Fibroblast of skin of right quadriceps (primary cell): ENCODE measurements around the gene IGFL1.
"Not testable (repeated sequence)": the region's sequence is repeated elsewhere in the genome, so short reads cannot be mapped to it uniquely, and the experiment has no call there.

Source experiments
- DNase-seq: peaks from one replicate; pipeline ENCODE4 v3.0.0-alpha.2; 2013

Gene IGFL1

GRCh38 chr19:46202872-46203860 is 26.4 kb upstream of the IGFL1 start:
- no peak for DNase-seq

GRCh38 chr19:46204008-46204407 is 25.5 kb upstream of the IGFL1 start:
- no peak for DNase-seq

- no peak for DNase-seq
These were observed 24.2 kb upstream of the IGFL1 start for GRCh38 chr19:46205183-46205984.

- no peak for DNase-seq
These were observed 23.4 kb upstream of the IGFL1 start for GRCh38 chr19:46206176-46206575.

GRCh38 chr19:46206682-46207081 is 22.9 kb upstream of the IGFL1 start:
- DNase-seq = no peak

GRCh38 chr19:46207858-46208257 is 21.7 kb upstream of the IGFL1 start:
- DNase-seq = not testable (repeated sequence)

- no peak for DNase-seq
These were observed 20.5 kb upstream of the IGFL1 start for GRCh38 chr19:46209051-46209450.

- no peak for DNase-seq
These were observed 20.1 kb upstream of the IGFL1 start for GRCh38 chr19:46209472-46209871.

- DNase-seq = no peak
These were observed 18.9 kb upstream of the IGFL1 start for GRCh38 chr19:46210669-46211068.

GRCh38 chr19:46211201-46211881 is 18.2 kb upstream of the IGFL1 start:
- no peak for DNase-seq

GRCh38 chr19:46212592-46212991 is 16.9 kb upstream of the IGFL1 start:
- DNase-seq = not testable (repeated sequence)

GRCh38 chr19:46213156-46213555 is 16.4 kb upstream of the IGFL1 start:
- no peak for DNase-seq

GRCh38 chr19:46213806-46214205 is 15.7 kb upstream of the IGFL1 start:
- DNase-seq = no peak

- DNase-seq = no peak
These were observed 12.9 kb upstream of the IGFL1 start for GRCh38 chr19:46216612-46217011.

GRCh38 chr19:46217476-46217875 is 12.1 kb upstream of the IGFL1 start:
- DNase-seq = no peak

GRCh38 chr19:46218160-46218559 is 11.4 kb upstream of the IGFL1 start:
- peak; percentile 19 for DNase-seq

GRCh38 chr19:46220038-46220615 is 9.4 kb upstream of the IGFL1 start:
- no peak for DNase-seq

GRCh38 chr19:46221152-46221551 is 8.4 kb upstream of the IGFL1 start:
- no peak for DNase-seq

- DNase-seq = peak; percentile 10
These were observed 7.4 kb upstream of the IGFL1 start for GRCh38 chr19:46221981-46222610.

- DNase-seq = not testable (repeated sequence)
These were observed 5.8 kb upstream of the IGFL1 start for GRCh38 chr19:46223787-46224186.

- no peak for DNase-seq
These were observed 4.8 kb upstream of the IGFL1 start for GRCh38 chr19:46224773-46225172.

- DNase-seq = peak; percentile 8
These were observed 4.0 kb upstream of the IGFL1 start for GRCh38 chr19:46225558-46226004.
